Measurements from ENCODE around the gene MPP3.
"Not testable (repeated sequence)": the region's sequence is repeated elsewhere in the genome, so short reads cannot be mapped to it uniquely, and the experiment has no call there.

The MPP3 gene

DNA sequence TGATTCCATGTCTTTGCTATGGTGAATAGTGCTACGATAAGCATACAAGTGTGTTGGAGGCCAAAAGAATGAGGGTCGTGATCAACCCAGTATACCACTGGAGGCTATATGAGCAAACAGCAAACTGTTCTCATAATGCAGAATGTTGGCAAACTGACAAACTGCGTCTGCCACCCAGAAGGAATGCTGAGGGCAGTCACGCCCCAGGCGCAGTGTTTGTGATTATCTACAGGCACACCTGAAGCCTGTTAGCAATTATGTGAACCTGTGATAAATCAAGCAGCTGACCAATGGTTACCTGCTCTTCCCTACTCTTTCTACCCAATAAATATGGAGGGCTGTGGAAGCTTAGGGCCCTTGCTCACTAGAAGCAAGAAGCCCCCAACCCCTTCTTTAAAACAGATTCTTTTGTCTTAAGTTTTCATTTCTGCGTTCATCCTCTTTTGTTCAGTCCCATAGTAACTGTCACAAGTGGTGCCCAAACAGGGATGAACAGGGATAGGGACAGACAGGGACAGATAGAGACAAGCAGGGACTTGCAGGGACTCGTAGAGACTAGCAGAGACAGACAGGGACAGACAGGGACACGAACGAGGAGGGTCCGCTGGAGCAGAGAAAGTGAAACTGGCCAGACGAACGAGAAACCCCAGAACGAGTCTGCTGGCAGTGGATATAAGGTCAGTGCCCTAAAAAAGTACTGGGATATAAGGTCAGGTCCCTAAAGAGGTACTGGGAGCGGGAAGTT, 39.2 kb upstream of the MPP3 start:
- TF ChIP-seq CTCF (IDR thresholded peaks at IDR 0.05; ENCODE audit: low read depth, low read length, poor library complexity, severe bottlenecking) (no peak), EZH2phosphoT487 (IDR thresholded peaks at IDR 0.05; ENCODE audit: borderline replicate concordance, low read length) (no peak)
- no peak overlapping the region for H3K4me3 ChIP-seq (ENCODE audit: low read length)

GRCh38 chr17:43869031-43869430, 36.1 kb upstream of the MPP3 start:
- not testable (repeated sequence) for H3K36me3 ChIP-seq (ENCODE audit: control insufficient read depth, low read length); H3K27me3 ChIP-seq (ENCODE audit: control insufficient read depth, low read length); H3K4me3 ChIP-seq (ENCODE audit: low read length); H4K20me1 ChIP-seq (ENCODE audit: control insufficient read depth, insufficient read depth, low read depth, low read length); H3K4me1 ChIP-seq (ENCODE audit: control insufficient read depth, low read length); H3F3A ChIP-seq (ENCODE audit: control insufficient read depth, insufficient read depth); H3K9me2 ChIP-seq (replicated peaks; ENCODE audit: control insufficient read depth, low read length); H3K27ac ChIP-seq (ENCODE audit: low read depth, low read length); H3K79me2 ChIP-seq (ENCODE audit: control insufficient read depth, low read length); H3K9me3 ChIP-seq (ENCODE audit: control insufficient read depth, insufficient read depth, low read length); H3K4me2 ChIP-seq (ENCODE audit: low read length)

More for the DNA sequence above, 39.2 kb upstream of the MPP3 start:
- Histone ChIP-seq H3K9me2 (replicated peaks; ENCODE audit: control insufficient read depth, low read length) (no peaks in the 10 kb centered on the region), H3K27me3 (ENCODE audit: control insufficient read depth, low read length) (peaks cover 4% of the 10 kb centered on the region), H3F3A (ENCODE audit: control insufficient read depth, insufficient read depth) (no peaks in the 10 kb centered on the region), H3K4me1 (ENCODE audit: control insufficient read depth, low read length) (no peaks in the 10 kb centered on the region), H3K36me3 (ENCODE audit: control insufficient read depth, low read length) (no peaks in the 10 kb centered on the region), H3K79me2 (ENCODE audit: control insufficient read depth, low read length) (no peaks in the 10 kb centered on the region), H3K9me3 (ENCODE audit: control insufficient read depth, insufficient read depth, low read length) (no peaks in the 10 kb centered on the region), H4K20me1 (ENCODE audit: control insufficient read depth, insufficient read depth, low read depth, low read length) (no peaks in the 10 kb centered on the region), H3K4me2 (ENCODE audit: low read length) (no peak overlapping the region), H3K27ac (ENCODE audit: low read depth, low read length) (no peak overlapping the region)

DNA sequence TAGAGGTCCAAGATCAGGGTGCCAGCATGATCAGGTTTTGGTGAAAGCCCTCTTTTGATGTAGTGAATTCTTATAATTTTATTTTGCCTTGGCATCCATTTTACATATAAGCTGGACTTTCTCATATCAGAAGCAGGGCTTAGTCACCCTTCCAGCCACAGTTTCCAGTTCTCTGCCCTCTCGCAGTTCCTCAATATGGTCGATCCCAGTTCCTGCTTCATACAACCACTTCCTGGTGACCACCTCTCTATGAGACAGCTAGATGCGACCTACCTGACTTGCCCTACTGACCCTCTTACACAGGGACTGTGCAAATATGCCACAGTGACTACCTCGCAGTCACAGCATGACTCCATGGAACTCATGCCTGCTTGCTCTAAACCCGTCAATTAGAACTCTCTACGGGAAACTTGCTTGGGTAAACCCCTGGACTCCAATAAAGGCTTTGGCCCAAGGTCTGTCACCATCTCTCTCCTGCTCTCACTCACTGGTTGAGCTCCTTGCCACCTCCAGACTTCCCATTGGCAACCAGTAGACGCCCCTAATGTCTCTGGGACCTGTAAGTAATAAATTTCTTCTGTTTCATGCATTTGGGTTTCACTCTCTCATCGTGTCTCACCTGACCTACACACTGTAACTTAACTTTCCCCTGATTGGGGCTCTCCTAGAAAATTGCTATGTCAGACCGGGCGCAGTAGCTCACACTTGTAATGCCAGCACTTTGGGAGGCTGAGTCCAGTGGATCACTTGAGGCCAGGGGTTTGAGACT, 35.5 kb upstream of the MPP3 start:
- Histone ChIP-seq H3K4me1 (ENCODE audit: control insufficient read depth, low read length) (no peaks in the 10 kb centered on the region), H3F3A (ENCODE audit: control insufficient read depth, insufficient read depth) (no peaks in the 10 kb centered on the region), H3K9me2 (replicated peaks; ENCODE audit: control insufficient read depth, low read length) (no peaks in the 10 kb centered on the region), H4K20me1 (ENCODE audit: control insufficient read depth, insufficient read depth, low read depth, low read length) (no peaks in the 10 kb centered on the region), H3K27ac (ENCODE audit: low read depth, low read length) (no peak overlapping the region), H3K4me3 (ENCODE audit: low read length) (no peak overlapping the region), H3K79me2 (ENCODE audit: control insufficient read depth, low read length) (no peaks in the 10 kb centered on the region), H3K27me3 (ENCODE audit: control insufficient read depth, low read length) (peaks cover 4% of the 10 kb centered on the region), H3K36me3 (ENCODE audit: control insufficient read depth, low read length) (no peaks in the 10 kb centered on the region), H3K9me3 (ENCODE audit: control insufficient read depth, insufficient read depth, low read length) (no peaks in the 10 kb centered on the region), H3K4me2 (ENCODE audit: low read length) (no peak overlapping the region)
- TF ChIP-seq EZH2phosphoT487 (IDR thresholded peaks at IDR 0.05; ENCODE audit: borderline replicate concordance, low read length) (no peak), CTCF (IDR thresholded peaks at IDR 0.05; ENCODE audit: low read depth, low read length, poor library complexity, severe bottlenecking) (no peak)

Data from DOHH2 (cell line).